Measurements from ENCODE around the gene BRAF.
"Not testable (repeated sequence)": the region's sequence is repeated elsewhere in the genome, so short reads cannot be mapped to it uniquely, and the experiment has no call there.

The BRAF gene

GRCh38 chr7:140695381-140695780 is 229.3 kb downstream of the BRAF start:
- Histone ChIP-seq H3K27ac (ENCODE audit: low read depth, low read length) (no peak overlapping the region), H3K27me3 (ENCODE audit: low read length) (no peaks in the 10 kb centered on the region), H3F3A (ENCODE audit: insufficient read depth) (no peaks in the 10 kb centered on the region), H3K36me3 (ENCODE audit: low read length) (no peaks in the 10 kb centered on the region), H3K9me3 (ENCODE audit: insufficient read depth, low read length) (no peaks in the 10 kb centered on the region), H4K20me1 (ENCODE audit: low read depth, low read length) (no peaks in the 10 kb centered on the region), H3K9me2 (replicated peaks; ENCODE audit: insufficient read depth, low read length) (no peaks in the 10 kb centered on the region), H2AFZ (ENCODE audit: low read depth, low read length, severe bottlenecking) (no peak overlapping the region), H3K4me3 (ENCODE audit: insufficient read depth, low read length, poor library complexity, severe bottlenecking) (no peak overlapping the region), H3K79me2 (ENCODE audit: insufficient read depth, low read length) (peaks cover 33% of the 10 kb centered on the region), H3K9ac (ENCODE audit: low read length) (no peak overlapping the region), H3K4me2 (ENCODE audit: low read depth, low read length, poor library complexity, severe bottlenecking) (no peak overlapping the region)
- TF ChIP-seq, protein P1, sequence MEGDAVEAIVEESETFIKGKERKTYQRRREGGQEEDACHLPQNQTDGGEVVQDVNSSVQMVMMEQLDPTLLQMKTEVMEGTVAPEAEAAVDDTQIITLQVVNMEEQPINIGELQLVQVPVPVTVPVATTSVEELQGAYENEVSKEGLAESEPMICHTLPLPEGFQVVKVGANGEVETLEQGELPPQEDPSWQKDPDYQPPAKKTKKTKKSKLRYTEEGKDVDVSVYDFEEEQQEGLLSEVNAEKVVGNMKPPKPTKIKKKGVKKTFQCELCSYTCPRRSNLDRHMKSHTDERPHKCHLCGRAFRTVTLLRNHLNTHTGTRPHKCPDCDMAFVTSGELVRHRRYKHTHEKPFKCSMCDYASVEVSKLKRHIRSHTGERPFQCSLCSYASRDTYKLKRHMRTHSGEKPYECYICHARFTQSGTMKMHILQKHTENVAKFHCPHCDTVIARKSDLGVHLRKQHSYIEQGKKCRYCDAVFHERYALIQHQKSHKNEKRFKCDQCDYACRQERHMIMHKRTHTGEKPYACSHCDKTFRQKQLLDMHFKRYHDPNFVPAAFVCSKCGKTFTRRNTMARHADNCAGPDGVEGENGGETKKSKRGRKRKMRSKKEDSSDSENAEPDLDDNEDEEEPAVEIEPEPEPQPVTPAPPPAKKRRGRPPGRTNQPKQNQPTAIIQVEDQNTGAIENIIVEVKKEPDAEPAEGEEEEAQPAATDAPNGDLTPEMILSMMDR (IDR thresholded peaks at IDR 0.05; ENCODE audit: insufficient read depth, low read length, poor library complexity, severe bottlenecking): no peak
- TF ChIP-seq EZH2phosphoT487 (conservative IDR thresholded peaks at IDR 0.05; ENCODE audit: low read length): no peak

DNA sequence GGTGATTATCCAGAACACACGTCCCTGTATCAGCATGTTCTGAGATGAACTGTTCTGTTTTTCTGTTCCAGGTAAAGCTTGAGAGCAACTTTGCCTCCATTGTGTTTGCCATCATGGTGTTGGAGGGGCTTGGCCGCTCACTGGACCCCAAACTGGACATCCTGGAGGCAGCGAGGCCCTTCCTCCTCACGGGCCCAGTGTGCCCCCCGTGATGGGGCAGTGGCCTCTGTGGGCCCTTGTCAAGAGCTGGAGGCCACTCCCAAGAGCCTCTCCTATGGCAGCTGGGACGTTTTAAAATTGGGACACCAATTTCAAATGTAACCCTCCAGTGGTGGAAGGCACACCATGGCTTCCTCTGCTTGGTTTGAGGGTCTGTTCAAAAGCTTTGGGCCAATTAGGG is 230.1 kb downstream of the BRAF start:
- H3K36me3 ChIP-seq (ENCODE audit: low read length): no peaks in the 10 kb centered on the region
- H3F3A ChIP-seq (ENCODE audit: insufficient read depth): no peaks in the 10 kb centered on the region
- no peak overlapping the region for H3K9ac ChIP-seq (ENCODE audit: low read length)
- H4K20me1 ChIP-seq (ENCODE audit: low read depth, low read length): no peaks in the 10 kb centered on the region
- H3K4me2 ChIP-seq (ENCODE audit: low read depth, low read length, poor library complexity, severe bottlenecking): no peak overlapping the region
- TF ChIP-seq, protein P1 (IDR thresholded peaks at IDR 0.05; ENCODE audit: insufficient read depth, low read length, poor library complexity, severe bottlenecking): no peak
- no peak for TF ChIP-seq EZH2phosphoT487 (conservative IDR thresholded peaks at IDR 0.05; ENCODE audit: low read length)
- no peak overlapping the region for H2AFZ ChIP-seq (ENCODE audit: low read depth, low read length, severe bottlenecking)
- H3K9me3 ChIP-seq (ENCODE audit: insufficient read depth, low read length): no peaks in the 10 kb centered on the region
- peaks cover 25% of the 10 kb centered on the region for H3K79me2 ChIP-seq (ENCODE audit: insufficient read depth, low read length)
- no peaks in the 10 kb centered on the region for H3K9me2 ChIP-seq (replicated peaks; ENCODE audit: insufficient read depth, low read length)
- H3K4me3 ChIP-seq (ENCODE audit: insufficient read depth, low read length, poor library complexity, severe bottlenecking): no peak overlapping the region
- H3K27ac ChIP-seq (ENCODE audit: low read depth, low read length): no peak overlapping the region
- H3K27me3 ChIP-seq (ENCODE audit: low read length): no peaks in the 10 kb centered on the region

DNA sequence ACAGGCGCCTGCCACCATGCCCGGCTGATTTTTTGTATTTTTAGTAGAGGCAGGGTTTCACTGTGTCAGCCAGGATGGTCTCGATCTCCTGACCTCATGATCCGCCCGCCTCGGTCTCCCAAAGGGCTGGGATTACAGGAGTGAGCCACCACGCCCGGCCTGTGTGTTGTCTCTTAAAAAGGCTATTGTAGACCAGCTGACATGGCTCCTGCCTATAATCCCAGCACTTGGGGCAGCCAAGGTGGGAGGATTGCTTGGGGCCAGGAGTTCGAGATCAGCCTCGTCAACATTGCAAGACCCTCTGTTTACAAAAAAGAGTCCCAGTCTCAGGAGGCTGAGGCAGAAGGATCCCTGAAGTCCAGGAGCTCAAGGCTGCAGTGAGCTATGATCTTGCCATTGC is 230.9 kb downstream of the BRAF start:
- H3K9me3 ChIP-seq (ENCODE audit: insufficient read depth, low read length); H2AFZ ChIP-seq (ENCODE audit: low read depth, low read length, severe bottlenecking); H3K9ac ChIP-seq (ENCODE audit: low read length); H3K27me3 ChIP-seq (ENCODE audit: low read length); H3K4me3 ChIP-seq (ENCODE audit: insufficient read depth, low read length, poor library complexity, severe bottlenecking); H3K4me2 ChIP-seq (ENCODE audit: low read depth, low read length, poor library complexity, severe bottlenecking); H4K20me1 ChIP-seq (ENCODE audit: low read depth, low read length); H3F3A ChIP-seq (ENCODE audit: insufficient read depth); H3K27ac ChIP-seq (ENCODE audit: low read depth, low read length); H3K36me3 ChIP-seq (ENCODE audit: low read length); H3K9me2 ChIP-seq (replicated peaks; ENCODE audit: insufficient read depth, low read length): not testable (repeated sequence)
- peaks cover 18% of the 10 kb centered on the region for H3K79me2 ChIP-seq (ENCODE audit: insufficient read depth, low read length)

GRCh38 chr7:140691376-140692045 is 233.2 kb downstream of the BRAF start:
- Histone ChIP-seq H3K27me3 (ENCODE audit: low read length) (no peaks in the 10 kb centered on the region), H3K4me3 (ENCODE audit: insufficient read depth, low read length, poor library complexity, severe bottlenecking) (no peak overlapping the region), H2AFZ (ENCODE audit: low read depth, low read length, severe bottlenecking) (no peak overlapping the region), H4K20me1 (ENCODE audit: low read depth, low read length) (no peaks in the 10 kb centered on the region), H3F3A (ENCODE audit: insufficient read depth) (no peaks in the 10 kb centered on the region), H3K9me3 (ENCODE audit: insufficient read depth, low read length) (no peaks in the 10 kb centered on the region), H3K4me2 (ENCODE audit: low read depth, low read length, poor library complexity, severe bottlenecking) (no peak overlapping the region), H3K9ac (ENCODE audit: low read length) (no peak overlapping the region), H3K27ac (ENCODE audit: low read depth, low read length) (no peak overlapping the region), H3K9me2 (replicated peaks; ENCODE audit: insufficient read depth, low read length) (no peaks in the 10 kb centered on the region), H3K36me3 (ENCODE audit: low read length) (no peaks in the 10 kb centered on the region; the same call in 1 of the 2 replicates), H3K79me2 (ENCODE audit: insufficient read depth, low read length) (no peaks in the 10 kb centered on the region)
- no peak for TF ChIP-seq EZH2phosphoT487 (conservative IDR thresholded peaks at IDR 0.05; ENCODE audit: low read length)
- TF ChIP-seq, protein P1 (IDR thresholded peaks at IDR 0.05; ENCODE audit: insufficient read depth, low read length, poor library complexity, severe bottlenecking): no peak

All from SU-DHL-6 (cell line).